ENCODE results near the gene SDC4. TPM values are rescaled to one million over a fixed set of nuclear protein-coding genes. Genes with fewer than 3 reads are reported as not detected.

The SDC4 gene
- total RNA-seq, 2 donors from 2014 or later: 70.9 to 146 TPM

DNA sequence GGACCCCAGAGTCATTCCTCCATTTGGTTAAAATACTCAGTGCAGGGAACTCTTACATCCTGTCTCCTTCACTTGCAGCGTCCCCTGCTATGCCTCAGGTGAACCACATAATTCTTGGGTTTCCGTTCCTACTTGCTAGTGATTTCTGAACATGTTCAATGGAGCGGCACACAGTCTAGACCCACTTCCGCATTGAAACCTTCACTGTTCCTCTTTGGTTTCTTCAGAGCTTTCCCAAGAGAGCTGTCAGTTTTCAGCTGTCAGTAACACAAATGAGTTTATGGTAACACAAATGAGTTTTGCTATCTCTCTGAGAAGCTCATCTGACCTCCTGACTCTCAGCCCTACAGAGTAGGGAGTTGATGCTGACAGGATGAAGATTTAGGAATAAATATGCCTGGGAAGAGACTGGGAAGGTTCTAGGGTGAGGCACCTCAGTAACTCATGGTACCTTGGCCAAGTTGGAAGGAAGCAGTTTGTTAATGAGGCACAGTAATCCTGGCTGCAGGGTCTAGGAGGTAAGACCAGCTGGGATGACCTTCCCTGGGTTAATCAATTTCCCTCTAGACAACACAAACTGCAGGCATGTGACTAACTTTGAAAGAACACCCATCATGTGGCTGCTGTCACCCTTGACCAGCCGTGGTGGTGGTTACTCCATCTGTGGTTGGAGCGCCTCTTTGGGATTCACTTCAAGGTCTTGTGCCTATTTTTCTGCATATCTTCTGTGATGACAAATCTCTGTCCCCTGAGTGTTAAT lies 20.2 kb upstream of the SDC4 start:
- no peak for DNase-seq
- H3K9ac ChIP-seq (ENCODE audit: low read depth in 2 of 2, low read length in 2 of 2): no peak overlapping the region
- peaks cover 3% of the 10 kb centered on the region for H3K4me1 ChIP-seq
- TF ChIP-seq, protein P1, sequence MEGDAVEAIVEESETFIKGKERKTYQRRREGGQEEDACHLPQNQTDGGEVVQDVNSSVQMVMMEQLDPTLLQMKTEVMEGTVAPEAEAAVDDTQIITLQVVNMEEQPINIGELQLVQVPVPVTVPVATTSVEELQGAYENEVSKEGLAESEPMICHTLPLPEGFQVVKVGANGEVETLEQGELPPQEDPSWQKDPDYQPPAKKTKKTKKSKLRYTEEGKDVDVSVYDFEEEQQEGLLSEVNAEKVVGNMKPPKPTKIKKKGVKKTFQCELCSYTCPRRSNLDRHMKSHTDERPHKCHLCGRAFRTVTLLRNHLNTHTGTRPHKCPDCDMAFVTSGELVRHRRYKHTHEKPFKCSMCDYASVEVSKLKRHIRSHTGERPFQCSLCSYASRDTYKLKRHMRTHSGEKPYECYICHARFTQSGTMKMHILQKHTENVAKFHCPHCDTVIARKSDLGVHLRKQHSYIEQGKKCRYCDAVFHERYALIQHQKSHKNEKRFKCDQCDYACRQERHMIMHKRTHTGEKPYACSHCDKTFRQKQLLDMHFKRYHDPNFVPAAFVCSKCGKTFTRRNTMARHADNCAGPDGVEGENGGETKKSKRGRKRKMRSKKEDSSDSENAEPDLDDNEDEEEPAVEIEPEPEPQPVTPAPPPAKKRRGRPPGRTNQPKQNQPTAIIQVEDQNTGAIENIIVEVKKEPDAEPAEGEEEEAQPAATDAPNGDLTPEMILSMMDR (IDR thresholded peaks at IDR 0.05): no peak
- H3K27ac ChIP-seq: no peak overlapping the region
- H3K4me3 ChIP-seq: no peak overlapping the region
- intact Hi-C loops (cut with DNase I): loop anchor here (5.0 kb wide), 1 partner anchor 41 kb away; no protein-coding TSS in a partner anchor
- H3K27me3 ChIP-seq: no peaks in the 10 kb centered on the region
- no peaks in the 10 kb centered on the region for H3K36me3 ChIP-seq
- H3K9me3 ChIP-seq: no peaks in the 10 kb centered on the region

DNA sequence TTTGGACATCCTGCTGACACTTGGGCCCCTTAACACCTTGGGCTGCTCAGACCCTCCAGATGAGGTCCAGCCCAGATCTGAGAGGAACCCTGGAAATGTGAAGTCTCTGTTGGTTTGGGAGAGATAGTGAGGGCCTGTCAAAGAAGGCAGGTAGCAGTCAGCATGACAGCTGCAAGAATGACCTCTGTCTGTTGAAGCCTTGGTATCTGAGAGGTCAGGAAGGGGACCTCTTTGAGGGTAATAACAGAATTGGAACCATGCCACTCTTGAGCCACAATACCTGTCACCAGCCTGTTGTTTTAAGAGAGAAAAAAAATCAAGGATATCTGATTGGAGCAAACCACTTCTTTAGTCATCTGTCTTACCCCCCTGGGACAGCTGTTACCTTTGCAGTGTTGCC lies 18.9 kb upstream of the SDC4 start:
- Histone ChIP-seq H3K36me3 (no peaks in the 10 kb centered on the region), H3K9ac (ENCODE audit: low read depth in 2 of 2, low read length in 2 of 2) (no peak overlapping the region), H3K4me3 (no peak overlapping the region), H3K4me1 (peaks cover 6% of the 10 kb centered on the region), H3K27ac (no peak overlapping the region), H3K27me3 (no peaks in the 10 kb centered on the region), H3K9me3 (no peaks in the 10 kb centered on the region)
- TF ChIP-seq, protein P1 (IDR thresholded peaks at IDR 0.05): no peak
- no peak for DNase-seq
- intact Hi-C loops (cut with DNase I): loop anchor here (5.0 kb wide), 1 partner anchor 40 kb away; no protein-coding TSS in a partner anchor

- Histone ChIP-seq H3K4me1 (peaks cover 6% of the 10 kb centered on the region), H3K27me3 (no peaks in the 10 kb centered on the region), H3K27ac (no peak overlapping the region), H3K9me3 (no peaks in the 10 kb centered on the region), H3K36me3 (no peaks in the 10 kb centered on the region), H3K9ac (ENCODE audit: low read depth in 2 of 2, low read length in 2 of 2) (no peak overlapping the region), H3K4me3 (no peak overlapping the region)
- no peak for DNase-seq
- intact Hi-C loops (cut with DNase I): loop anchor here (5.0 kb wide), 1 partner anchor 39 kb away; no protein-coding TSS in a partner anchor
- TF ChIP-seq, protein P1 (IDR thresholded peaks at IDR 0.05): no peak
Measured at GRCh38 chr20:45366631-45367030, 18.4 kb upstream of the SDC4 start.

DNA sequence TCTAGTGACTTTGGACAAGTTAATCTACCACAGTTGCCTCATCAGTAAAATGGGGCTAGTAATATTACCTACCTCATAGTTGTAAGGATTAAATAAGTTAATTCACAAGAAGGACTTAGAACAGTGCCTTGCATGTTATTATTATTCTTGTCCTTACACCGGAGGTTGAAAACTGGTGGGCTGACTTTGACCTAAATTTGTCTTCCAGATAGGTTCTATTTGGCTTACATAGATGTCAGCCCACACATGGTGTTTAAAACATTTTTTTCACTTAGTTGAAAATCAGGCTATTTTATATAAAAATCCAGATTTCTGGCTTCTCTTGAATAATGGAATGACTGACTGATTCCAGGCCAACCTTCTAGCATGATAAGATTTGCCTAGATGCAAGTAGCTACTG lies 18.0 kb upstream of the SDC4 start:
- Histone ChIP-seq H3K4me1 (peaks cover 6% of the 10 kb centered on the region), H3K4me3 (no peak overlapping the region), H3K27ac (no peak overlapping the region), H3K36me3 (no peaks in the 10 kb centered on the region), H3K9ac (ENCODE audit: low read depth in 2 of 2, low read length in 2 of 2) (no peak overlapping the region), H3K9me3 (no peaks in the 10 kb centered on the region), H3K27me3 (no peaks in the 10 kb centered on the region)
- intact Hi-C loops (cut with DNase I): loop anchor here (5.0 kb wide), 1 partner anchor 39 kb away; no protein-coding TSS in a partner anchor
- DNase-seq: no peak
- TF ChIP-seq, protein P1 (IDR thresholded peaks at IDR 0.05): no peak

DNA sequence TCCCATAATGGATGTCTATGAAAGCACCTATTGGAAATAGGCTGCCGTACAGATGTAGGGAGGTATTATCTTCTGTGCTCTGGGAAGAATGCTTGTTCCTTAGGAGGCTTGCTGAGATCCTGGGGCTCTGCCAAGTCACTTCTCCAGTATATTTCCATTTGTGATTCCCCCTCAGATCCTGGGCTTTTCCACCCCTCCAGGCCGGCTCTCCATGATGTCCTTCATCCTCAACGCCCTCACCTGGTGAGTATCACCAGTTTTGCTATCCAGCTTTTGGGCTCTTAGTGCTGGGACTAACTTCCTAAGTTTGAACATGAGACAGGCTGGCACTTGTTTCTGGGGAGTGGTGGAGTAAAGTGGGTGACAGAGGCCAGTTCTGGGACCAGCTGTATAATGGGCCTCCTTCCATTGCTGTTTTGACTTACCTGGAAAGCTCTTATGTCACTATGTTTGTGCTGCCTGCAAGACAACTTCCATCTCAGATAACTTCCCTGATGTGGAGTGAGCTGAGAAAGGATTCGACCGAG lies 17.3 kb upstream of the SDC4 start:
- H3K9ac ChIP-seq (ENCODE audit: low read depth in 2 of 2, low read length in 2 of 2): no peak overlapping the region
- intact Hi-C loops (cut with DNase I): loop anchor here (5.0 kb wide), 1 partner anchor 38 kb away; no protein-coding TSS in a partner anchor
- no peak overlapping the region for H3K27ac ChIP-seq

More for the DNA sequence above, 17.3 kb upstream of the SDC4 start:
- no peak for DNase-seq
- TF ChIP-seq, protein P1 (IDR thresholded peaks at IDR 0.05): no peak
- H3K4me3 ChIP-seq: no peak overlapping the region
- no peaks in the 10 kb centered on the region for H3K9me3 ChIP-seq
- H3K27me3 ChIP-seq: no peaks in the 10 kb centered on the region
- H3K4me1 ChIP-seq: peaks cover 6% of the 10 kb centered on the region
- no peaks in the 10 kb centered on the region for H3K36me3 ChIP-seq

Measured in colonic mucosa (tissue), 4 donors.